Neural crest cell (in vitro differentiated cells): ENCODE measurements around the gene QPCTL. TPM values are rescaled to one million over a fixed set of nuclear protein-coding genes. Genes with fewer than 3 reads are reported as not detected.
A peak's percentile ranks its signal among the peaks of the same experiment; 100 is the strongest.

Experiments
- DNase-seq: peaks from one replicate; pipeline ENCODE4 v3.0.0; 2021; ENCODE audit warnings: low read depth, mixed read lengths, low spot score
- H3K27ac Mint-ChIP-seq: one replicate; pipeline ENCODE4 v1.8.0; 2021; ENCODE audit warnings: mild to moderate bottlenecking, mixed read lengths; ENCODE audit not compliant: unreplicated experiment
- H3K27me3 Mint-ChIP-seq: 2 replicates; pipeline ENCODE4 v1.8.0; 2021; ENCODE audit warnings: low read depth, mild to moderate bottlenecking, mixed read lengths
- H3K36me3 Mint-ChIP-seq: 2 replicates; pipeline ENCODE4 v1.8.0; 2021; ENCODE audit warnings: low read depth, mild to moderate bottlenecking, mixed read lengths
- H3K4me1 Mint-ChIP-seq: 2 replicates; pipeline ENCODE4 v1.8.0; 2021; ENCODE audit warnings: mixed read lengths
- H3K4me3 Mint-ChIP-seq: one replicate; pipeline ENCODE4 v1.8.0; 2021; ENCODE audit warnings: mild to moderate bottlenecking, mixed read lengths
- H3K9me3 Mint-ChIP-seq: 2 replicates; pipeline ENCODE4 v1.8.0; 2021; ENCODE audit warnings: mixed read lengths
- total RNA-seq: library from RNA; stranded (reverse); gene quantifications from 2 replicates; pipeline ENCODE4 v1.2.1, GENCODE V29; 2021
- TF ChIP-seq, protein P1 (sequence below): fragments of 200-600 bp; sonication (generic); conservative IDR thresholded peaks from 2 replicates; pipeline ENCODE4 v1.5.0; 2021; ENCODE audit warnings: antibody characterized with exemption, mild to moderate bottlenecking

QPCTL gene
- total RNA-seq, 1 donor from 2014 or later = 11.8 TPM

DNA sequence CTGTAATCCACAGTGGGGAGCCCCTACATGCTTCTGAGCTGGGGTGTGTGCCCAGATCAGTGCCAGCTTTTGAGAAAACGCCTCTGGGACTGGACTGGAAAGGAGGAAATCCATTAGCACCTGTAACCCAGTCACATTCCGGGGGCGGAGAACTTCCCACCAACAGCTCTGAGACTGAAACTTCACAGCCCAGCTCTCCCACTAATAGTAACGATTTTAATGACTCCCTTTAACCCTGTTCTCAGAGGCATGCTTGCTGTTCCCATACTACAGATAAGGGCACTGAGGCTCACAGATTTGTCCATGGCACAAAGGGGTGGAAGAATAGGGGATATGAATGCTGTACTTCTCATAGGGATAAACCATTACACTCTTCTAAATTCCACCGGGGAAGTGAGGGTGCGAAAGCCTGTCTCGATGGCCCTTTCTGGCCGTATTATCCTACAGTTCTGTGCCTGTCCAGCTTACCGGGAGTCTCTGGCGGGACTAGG lies 37.4 kb downstream of the QPCTL start:
- Mint-ChIP-seq H3K27me3 (no peaks in the 10 kb centered on the region), H3K4me3 (peak overlapping the region; percentile 95), H3K4me1 (peaks cover 23% of the 10 kb centered on the region), H3K36me3 (no peaks in the 10 kb centered on the region), H3K27ac (peak overlapping the region; percentile 95), H3K9me3 (no peaks in the 10 kb centered on the region)
- DNase-seq = no peak
- TF ChIP-seq, protein P1, sequence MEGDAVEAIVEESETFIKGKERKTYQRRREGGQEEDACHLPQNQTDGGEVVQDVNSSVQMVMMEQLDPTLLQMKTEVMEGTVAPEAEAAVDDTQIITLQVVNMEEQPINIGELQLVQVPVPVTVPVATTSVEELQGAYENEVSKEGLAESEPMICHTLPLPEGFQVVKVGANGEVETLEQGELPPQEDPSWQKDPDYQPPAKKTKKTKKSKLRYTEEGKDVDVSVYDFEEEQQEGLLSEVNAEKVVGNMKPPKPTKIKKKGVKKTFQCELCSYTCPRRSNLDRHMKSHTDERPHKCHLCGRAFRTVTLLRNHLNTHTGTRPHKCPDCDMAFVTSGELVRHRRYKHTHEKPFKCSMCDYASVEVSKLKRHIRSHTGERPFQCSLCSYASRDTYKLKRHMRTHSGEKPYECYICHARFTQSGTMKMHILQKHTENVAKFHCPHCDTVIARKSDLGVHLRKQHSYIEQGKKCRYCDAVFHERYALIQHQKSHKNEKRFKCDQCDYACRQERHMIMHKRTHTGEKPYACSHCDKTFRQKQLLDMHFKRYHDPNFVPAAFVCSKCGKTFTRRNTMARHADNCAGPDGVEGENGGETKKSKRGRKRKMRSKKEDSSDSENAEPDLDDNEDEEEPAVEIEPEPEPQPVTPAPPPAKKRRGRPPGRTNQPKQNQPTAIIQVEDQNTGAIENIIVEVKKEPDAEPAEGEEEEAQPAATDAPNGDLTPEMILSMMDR = no peak

DNA sequence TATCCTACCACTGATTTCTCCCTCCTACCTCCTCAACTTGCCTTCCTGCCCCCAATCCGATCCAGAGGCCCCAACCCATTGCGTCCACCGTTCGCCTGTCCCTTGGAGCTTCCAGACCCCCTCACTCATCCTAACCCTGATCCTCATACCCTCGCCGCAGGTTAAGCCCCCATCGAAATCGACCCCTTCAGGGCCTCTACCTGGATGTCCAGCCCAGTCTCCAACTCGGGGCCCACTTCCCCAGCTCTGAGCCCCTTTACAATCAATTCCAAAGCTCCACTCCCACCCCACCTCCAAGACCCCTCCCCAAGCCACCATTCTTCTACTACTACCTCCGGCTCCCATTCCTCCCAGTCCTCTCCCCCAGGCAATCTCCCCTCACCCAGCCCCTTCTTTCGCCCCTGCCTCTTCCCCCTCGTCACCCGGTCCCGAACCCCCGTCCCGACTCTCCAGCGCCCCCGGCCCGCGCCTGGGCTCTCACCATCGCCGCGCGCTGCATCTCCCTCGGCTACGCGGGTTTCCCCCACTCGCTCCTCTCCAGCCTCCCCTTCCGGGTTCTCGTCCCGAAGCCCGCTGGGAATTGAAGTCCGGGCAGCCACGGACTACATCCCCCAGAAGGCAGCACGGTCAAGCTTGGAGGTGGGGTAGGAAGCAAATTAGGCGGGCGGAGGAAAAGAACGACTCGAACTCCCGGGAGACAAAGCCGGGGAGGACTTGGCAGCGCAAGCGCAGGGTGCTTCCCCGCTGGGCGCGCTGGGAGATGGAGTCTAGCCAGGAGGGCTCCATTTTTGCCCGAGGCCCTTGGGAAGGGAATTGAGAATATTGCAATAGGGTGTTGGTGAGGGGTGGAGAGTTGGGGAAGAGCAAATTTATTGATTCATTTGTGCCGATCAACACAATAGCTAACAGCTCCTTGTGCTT lies 38.2 kb downstream of the QPCTL start, which contains the start of gene FBXO46:
Gene FBXO46 (minus strand): TSS at position 529 of the 921 bp plus-strand sequence. CDS start 17,401 bp downstream, outside the sequence.
- Mint-ChIP-seq H3K36me3 (no peaks in the 10 kb centered on the region), H3K27ac (peak within 1 kb of the TSS; percentile 95), H3K9me3 (no peaks in the 10 kb centered on the region), H3K4me3 (peak within 1 kb of the TSS; percentile 95), H3K4me1 (peaks cover 23% of the 10 kb centered on the region), H3K27me3 (no peaks in the 10 kb centered on the region)
- DNase-seq = peak; percentile 86
- TF ChIP-seq, protein P1 = no peak

DNA sequence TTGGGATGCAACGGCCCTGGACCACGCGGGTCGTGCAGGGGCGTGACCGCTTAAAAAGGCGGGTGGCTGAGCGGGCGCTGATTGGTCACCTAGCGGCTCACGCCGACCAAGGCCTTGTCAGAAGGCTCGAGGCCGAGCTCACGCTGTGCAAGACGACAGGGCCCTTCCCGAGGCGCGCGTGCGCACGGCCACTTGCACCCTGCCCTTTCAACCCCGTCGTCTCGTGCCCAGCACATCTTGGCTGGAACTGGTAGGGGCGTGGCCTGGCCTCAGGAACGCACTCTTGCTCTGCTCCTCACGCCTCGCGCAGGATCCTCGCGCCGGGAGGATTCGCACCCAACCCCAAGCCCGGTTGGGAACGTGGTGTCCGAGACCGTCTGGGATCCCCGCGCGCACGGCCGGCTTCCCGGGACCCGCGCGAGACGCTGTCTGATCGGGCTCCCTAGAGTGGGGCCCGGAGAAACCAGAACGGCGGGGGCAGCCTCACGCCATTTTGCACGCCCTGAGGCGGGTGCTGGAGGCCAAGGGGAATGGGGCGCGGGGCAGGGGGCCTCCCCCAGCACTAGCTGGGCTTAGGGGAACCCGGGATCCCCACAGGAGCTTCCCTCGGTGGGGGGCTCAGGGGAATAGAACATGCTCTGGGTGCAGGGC lies 40.8 kb downstream of the QPCTL start, which contains the start of gene MEIOSIN:
Gene MEIOSIN (plus strand): TSS at position 280 of the 651 bp plus-strand sequence. CDS start 1,938 bp downstream, outside the sequence.
- Mint-ChIP-seq H3K27ac (peak within 1 kb of the TSS; percentile 67), H3K4me3 (peak within 1 kb of the TSS; percentile 61), H3K9me3 (no peaks in the 10 kb centered on the region), H3K4me1 (peaks cover 19% of the 10 kb centered on the region), H3K27me3 (no peaks in the 10 kb centered on the region), H3K36me3 (no peaks in the 10 kb centered on the region)
- DNase-seq = no peak
- TF ChIP-seq, protein P1 = no peak

DNA sequence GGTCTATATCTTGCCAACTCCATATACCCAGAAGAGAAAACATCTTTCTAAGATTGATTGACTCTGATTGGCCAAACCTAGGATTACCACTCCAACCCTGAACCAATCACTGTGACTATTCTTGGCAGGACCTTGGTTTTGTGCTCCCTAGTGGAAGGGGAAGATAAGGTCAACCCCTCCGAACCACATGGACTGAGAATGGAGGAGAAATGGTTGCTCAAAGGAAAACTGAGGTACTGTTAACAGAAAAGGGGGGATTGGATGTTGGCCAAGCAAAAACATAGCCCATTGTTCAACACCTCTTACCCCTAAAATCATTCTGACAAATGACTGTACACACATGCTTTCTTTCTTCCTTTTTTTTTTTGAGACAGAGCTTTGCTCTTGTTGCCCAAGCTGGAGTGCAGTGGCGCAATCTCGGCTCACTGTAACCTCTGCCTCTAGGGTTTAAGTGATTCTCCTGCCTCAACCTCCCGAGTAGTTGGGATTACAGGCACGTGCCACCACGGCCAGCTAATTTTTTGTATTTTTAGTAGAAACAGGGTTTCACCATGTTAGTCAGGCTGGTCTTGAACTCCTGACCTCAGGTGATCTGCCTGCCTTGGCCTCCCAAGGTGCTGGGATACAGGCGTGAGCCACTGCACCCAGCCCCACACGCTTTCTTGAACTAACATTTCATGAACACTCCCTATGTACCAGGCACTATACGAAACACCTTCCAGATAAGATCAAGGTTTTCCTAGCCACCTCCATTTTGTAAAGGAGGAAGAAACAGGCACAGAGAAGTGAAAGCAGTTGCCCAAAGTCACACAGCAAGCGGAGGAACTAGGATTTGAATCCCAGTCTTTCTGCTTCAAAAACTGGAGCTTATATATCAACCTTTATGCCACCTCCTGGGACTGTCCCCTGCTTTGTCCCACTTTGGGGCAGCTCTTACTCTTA lies 47.3 kb downstream of the QPCTL start:
- no peak for DNase-seq
- H3K36me3 Mint-ChIP-seq = no peaks in the 10 kb centered on the region
- no peak overlapping the region for H3K27ac Mint-ChIP-seq
- no peaks in the 10 kb centered on the region for H3K4me1 Mint-ChIP-seq
- no peaks in the 10 kb centered on the region for H3K9me3 Mint-ChIP-seq
- TF ChIP-seq, protein P1 = no peak
- no peak overlapping the region for H3K4me3 Mint-ChIP-seq
- H3K27me3 Mint-ChIP-seq = no peaks in the 10 kb centered on the region

DNA sequence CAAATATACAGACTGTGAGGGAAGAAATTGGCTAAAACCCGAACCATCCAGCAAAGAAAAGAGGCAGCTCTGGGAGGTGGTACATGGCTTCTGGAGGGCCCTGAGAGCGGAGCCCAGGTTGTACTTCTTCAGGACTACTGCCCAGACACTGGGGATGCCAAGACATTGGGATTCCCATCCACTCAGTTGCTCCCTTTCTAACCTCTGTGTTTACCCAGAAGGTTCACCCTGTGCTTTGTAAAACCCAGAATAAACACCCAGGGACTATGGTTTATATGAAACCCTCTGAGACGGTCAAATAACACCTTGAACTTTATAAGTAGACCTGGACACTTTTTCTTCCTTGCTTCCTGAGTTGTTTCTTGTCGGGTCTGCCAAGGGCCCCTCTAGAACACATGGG lies 50.5 kb downstream of the QPCTL start:
- DNase-seq = no peak
- H3K27me3 Mint-ChIP-seq = no peaks in the 10 kb centered on the region
- H3K9me3 Mint-ChIP-seq = no peaks in the 10 kb centered on the region
- no peak overlapping the region for H3K27ac Mint-ChIP-seq
- TF ChIP-seq, protein P1 = no peak
- no peaks in the 10 kb centered on the region for H3K36me3 Mint-ChIP-seq
- H3K4me1 Mint-ChIP-seq = no peaks in the 10 kb centered on the region
- no peak overlapping the region for H3K4me3 Mint-ChIP-seq
